ENCODE measurements around the gene KCNK4.

The KCNK4 gene

GRCh38 chr11:64269540-64270220 is 21.4 kb upstream of the KCNK4 start:
- peak; percentile 97 for DNase-seq

- no peak for DNase-seq
Observed at GRCh38 chr11:64275031-64275800, 15.9 kb upstream of the KCNK4 start.

GRCh38 chr11:64275841-64276240 is 15.3 kb upstream of the KCNK4 start:
- no peak for DNase-seq

- no peak for DNase-seq
Observed at GRCh38 chr11:64276653-64277431, 14.3 kb upstream of the KCNK4 start.

- DNase-seq, result no peak
Observed at GRCh38 chr11:64278576-64279190, 12.4 kb upstream of the KCNK4 start.

- no peak for DNase-seq
Observed at GRCh38 chr11:64281957-64282770, 8.9 kb upstream of the KCNK4 start.

- DNase-seq, result no peak
Observed at GRCh38 chr11:64283092-64283491, 8.0 kb upstream of the KCNK4 start.

- DNase-seq, result peak; percentile 92
Observed at GRCh38 chr11:64284048-64284961, 6.8 kb upstream of the KCNK4 start, which contains the start of gene BAD. BAD (minus strand) TSS chr11:64284665; CDS start chr11:64284368, 297 bp downstream.

GRCh38 chr11:64284962-64285884 is 5.9 kb upstream of the KCNK4 start, which contains the start of gene GPR137:
GPR137 (plus strand) TSS chr11:64285848; CDS start chr11:64286525, 677 bp downstream.
- DNase-seq, result peak; percentile 89

GRCh38 chr11:64285885-64286800 is 5.0 kb upstream of the KCNK4 start:
- DNase-seq, result no peak

- no peak for DNase-seq
Observed at GRCh38 chr11:64286801-64287159, 4.3 kb upstream of the KCNK4 start.

- DNase-seq, result no peak
Observed at GRCh38 chr11:64287676-64288352, 3.3 kb upstream of the KCNK4 start.

GRCh38 chr11:64288353-64288750 is 2.8 kb upstream of the KCNK4 start:
- DNase-seq, result no peak

GRCh38 chr11:64289002-64289564 is 2.0 kb upstream of the KCNK4 start:
- no peak for DNase-seq

GRCh38 chr11:64290352-64291261 is 495 bp upstream of the KCNK4 start:
- DNase-seq, result no peak

GRCh38 chr11:64291752-64292459 is 804 bp downstream of the KCNK4 start:
- DNase-seq, result no peak

Measured in stimulated activated CD4-positive, alpha-beta T cell treated with anti-CD3 and anti-CD28 coated beads, Interleukin-12 subunit alpha, Interleukin-12 subunit beta, amount 100 ng/mL, for 4 hours (primary cell).